Muscle of back (tissue), 11 donors: ENCODE results near the gene CUL9. TPM values are rescaled to one million over a fixed set of nuclear protein-coding genes. Genes with fewer than 3 reads are reported as not detected.

Experiments
- DNase-seq, 3 donors: peaks; one replicate each; pipeline versions ENCODE4 v3.0.0 to v3.0.0-alpha.2; 2013
- polyA plus RNA-seq, 10 donors: library from polyadenylated mRNA; unstranded; fragments of 120-200 nt; gene quantifications; one replicate each; pipeline ENCODE4 v1.2.1, GENCODE V29; 2013; ENCODE audit not compliant: insufficient read length in 10 of 10

The CUL9 gene
- polyA plus RNA-seq, 10 donors: 10.3 to 26.8 (median 17.4) TPM

GRCh38 chr6:43196337-43196736 is 14.3 kb downstream of the CUL9 start:
- no peak for DNase-seq

DNA sequence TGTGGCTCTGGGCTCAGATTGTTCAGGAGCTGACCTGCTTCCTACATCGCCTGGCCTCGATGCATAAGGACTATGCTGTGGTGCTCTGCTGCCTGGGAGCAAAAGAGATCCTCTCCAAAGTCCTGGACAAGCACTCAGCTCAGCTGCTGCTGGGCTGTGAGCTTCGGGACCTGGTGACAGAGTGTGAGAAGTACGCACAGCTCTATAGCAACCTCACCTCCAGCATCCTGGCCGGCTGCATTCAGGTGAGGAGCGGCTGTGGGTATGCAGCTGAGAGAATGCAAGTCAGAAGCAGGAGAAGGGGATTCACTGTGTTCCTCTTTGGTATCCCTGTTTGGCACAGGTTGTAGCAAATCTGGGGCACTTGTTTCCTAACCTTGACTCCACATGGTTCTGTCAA is 17.9 kb downstream of the CUL9 start:
- no peak for DNase-seq

DNA sequence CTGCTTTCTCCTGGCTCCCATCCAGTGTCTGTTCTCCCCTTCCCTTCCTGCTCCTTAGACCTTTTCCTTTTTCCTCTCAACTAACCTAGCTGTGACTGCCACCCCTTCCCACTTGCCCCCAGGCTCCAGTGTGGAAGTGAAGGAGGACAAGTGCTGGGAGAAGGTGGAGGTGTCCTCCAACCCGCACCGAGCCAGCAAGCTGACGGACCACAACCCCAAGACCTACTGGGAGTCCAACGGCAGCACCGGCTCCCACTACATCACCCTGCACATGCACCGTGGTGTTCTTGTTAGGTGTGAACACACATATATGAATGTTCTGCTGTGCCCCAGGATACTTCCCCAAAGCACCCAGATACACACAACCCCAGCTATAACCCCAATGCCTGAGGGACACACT is 18.5 kb downstream of the CUL9 start:
- DNase-seq: no peak

GRCh38 chr6:43202451-43202850 is 20.5 kb downstream of the CUL9 start:
- DNase-seq: no peak

DNA sequence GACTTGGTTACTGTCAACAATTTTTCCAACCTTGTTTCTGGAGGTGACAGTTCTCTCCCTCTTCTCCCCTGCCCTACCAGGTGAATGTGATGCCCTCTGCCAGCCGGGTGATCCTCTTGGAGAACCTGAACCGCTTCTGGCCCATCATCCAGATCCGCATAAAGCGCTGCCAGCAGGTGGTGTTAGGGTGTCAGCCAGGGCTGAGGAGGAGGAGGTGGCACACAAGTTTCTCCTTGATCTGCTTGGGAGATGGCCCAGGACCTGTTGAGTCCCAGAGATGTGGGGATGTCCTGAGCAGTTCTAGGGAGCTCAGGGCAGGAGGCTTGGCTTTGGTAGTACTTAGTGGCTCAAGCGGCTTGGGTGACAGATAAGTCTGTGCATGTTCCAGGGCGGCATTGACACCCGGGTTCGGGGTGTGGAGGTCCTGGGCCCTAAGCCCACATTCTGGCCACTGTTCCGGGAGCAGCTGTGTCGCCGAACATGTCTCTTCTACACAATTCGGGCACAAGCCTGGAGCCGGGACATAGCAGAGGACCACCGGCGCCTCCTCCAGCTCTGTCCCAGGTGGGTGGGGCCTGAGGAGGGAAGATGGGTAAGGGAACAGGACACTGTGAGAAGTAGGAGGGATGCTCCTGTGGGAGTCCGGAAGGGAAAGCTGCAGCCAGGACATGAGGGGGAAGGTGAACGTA is 21.2 kb downstream of the CUL9 start:
- no peak for DNase-seq

- no peak for DNase-seq
Measured at GRCh38 chr6:43203718-43204095, 21.7 kb downstream of the CUL9 start.

- no peak for DNase-seq
Measured at GRCh38 chr6:43204271-43205105, 22.5 kb downstream of the CUL9 start.

GRCh38 chr6:43205849-43206248 is 23.9 kb downstream of the CUL9 start:
- no peak for DNase-seq

DNA sequence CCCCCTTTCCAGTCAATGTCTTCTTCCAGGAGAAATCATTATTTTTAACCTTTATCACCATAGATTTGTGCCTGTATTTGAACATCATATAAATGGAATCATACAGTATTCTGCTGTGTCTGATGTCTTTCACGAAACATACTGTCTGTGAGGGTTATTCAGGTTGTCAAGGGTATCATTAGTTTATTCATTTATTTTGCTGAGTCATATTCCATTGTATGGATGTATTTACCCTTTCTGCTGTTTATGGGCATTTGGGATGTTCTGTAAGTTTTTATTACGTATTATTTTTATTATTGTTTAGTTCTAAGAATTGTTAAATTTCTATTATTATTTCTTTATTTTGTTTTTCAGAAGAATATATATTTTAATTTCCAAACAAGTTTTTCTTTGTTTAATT is 25.3 kb downstream of the CUL9 start:
- no peak for DNase-seq

- no peak for DNase-seq
Measured at GRCh38 chr6:43211955-43212354, 30.0 kb downstream of the CUL9 start.

- no peak for DNase-seq
Measured at GRCh38 chr6:43213431-43213830, 31.4 kb downstream of the CUL9 start.

GRCh38 chr6:43215066-43215465 is 33.1 kb downstream of the CUL9 start:
- no peak for DNase-seq

DNA sequence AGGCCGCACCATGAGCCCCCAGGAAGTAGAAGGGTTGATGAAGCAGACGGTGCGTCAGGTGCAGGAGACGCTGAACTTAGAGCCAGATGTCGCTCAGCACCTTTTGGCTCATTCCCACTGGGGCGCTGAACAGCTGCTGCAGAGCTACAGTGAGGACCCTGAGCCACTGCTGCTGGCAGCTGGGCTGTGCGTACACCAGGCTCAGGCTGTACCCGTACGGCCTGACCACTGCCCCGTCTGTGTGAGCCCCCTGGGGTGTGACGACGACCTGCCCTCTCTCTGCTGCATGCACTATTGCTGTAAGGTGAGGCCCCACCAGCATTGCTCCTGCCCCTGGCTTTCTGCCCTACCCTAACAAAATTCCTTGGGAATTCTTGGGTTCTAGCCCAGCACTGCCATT is 34.2 kb downstream of the CUL9 start:
- no peak for DNase-seq

GRCh38 chr6:43217351-43217750 is 35.4 kb downstream of the CUL9 start:
- no peak for DNase-seq

DNA sequence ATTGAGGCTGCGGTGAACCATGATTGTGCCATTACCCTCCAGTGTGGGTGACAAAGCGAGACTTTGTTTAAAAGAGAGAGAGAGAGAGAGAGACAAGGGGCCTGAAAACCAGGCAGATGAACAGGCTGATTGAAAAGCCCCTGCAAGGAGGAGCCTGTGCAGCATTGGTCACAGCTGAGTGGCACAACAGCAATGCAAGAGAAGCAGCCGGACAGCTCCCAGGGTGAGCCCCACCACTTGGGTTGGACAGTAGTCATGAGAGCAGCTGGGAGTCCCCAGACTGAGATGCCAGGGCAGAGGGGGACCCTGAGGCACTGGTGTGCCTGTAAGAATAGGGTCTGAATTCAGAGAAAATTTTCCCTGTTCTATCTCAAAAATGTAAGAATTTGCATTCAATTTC is 37.1 kb downstream of the CUL9 start:
- DNase-seq: no peak

GRCh38 chr6:43219814-43220213 is 37.8 kb downstream of the CUL9 start:
- no peak for DNase-seq

DNA sequence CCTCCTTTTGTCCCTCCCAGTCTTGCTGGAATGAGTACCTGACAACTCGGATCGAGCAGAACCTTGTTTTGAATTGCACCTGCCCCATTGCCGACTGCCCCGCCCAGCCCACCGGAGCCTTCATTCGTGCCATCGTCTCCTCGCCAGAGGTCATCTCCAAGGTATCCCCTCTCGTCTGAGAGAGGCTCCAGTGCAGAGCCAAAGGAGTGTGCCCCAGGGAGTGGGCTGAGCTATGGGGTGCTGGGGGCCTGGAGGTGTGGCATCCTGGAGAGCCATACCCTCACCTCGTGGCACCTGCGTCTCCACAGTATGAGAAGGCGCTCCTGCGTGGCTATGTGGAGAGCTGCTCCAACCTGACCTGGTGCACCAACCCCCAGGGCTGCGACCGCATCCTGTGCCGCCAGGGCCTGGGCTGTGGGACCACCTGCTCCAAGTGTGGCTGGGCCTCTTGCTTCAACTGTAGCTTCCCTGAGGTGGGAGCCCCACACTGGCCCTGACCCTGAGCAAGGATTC is 38.5 kb downstream of the CUL9 start:
- DNase-seq: no peak

GRCh38 chr6:43221046-43221972 is 39.3 kb downstream of the CUL9 start:
- DNase-seq: no peak

- DNase-seq: no peak
Measured at GRCh38 chr6:43222418-43223059, 40.5 kb downstream of the CUL9 start.

- no peak for DNase-seq
Measured at GRCh38 chr6:43223175-43223574, 41.2 kb downstream of the CUL9 start.

DNA sequence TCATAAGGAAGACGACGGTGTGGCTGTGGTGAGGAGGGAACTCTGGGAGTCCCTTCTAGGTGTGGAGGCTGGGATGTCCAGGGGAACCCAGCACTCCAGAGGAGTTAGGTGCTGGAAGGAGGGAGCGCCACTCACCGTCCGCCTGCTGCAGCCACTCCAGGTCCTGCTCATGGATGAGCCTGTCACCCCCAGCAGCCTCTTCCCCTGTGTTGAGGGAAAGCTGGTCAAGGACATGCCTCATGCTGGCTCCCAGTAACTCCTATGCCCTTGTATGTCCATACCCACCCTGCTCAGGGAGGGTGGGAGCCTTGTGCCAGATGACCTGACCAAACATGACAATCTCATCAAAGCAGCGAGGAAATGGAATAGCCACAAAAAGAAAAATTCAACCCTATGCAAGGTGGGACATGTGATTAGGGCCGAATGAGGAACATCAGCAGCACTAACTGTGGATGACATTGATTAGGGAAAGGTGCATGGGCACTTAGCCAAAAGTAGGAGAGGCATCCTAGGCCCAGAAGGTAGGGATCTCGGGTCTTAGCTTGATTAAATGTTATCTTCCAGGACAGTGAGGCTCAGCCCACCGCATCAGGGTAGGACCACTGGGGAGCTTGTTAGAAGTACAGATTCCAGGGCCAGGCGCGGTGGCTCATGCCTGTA is 44.3 kb downstream of the CUL9 start:
- DNase-seq: no peak
